HG03159 (cell line): Measurements from ENCODE around the gene SLC25A12.

ENCODE experiments used
- ATAC-seq: cut with Tn5 transposase; IDR thresholded peaks from one replicate; pipeline ENCODE4 v1.9.1; 2021; ENCODE audit warnings: mild to moderate bottlenecking, moderate library complexity; ENCODE audit not compliant: unreplicated experiment

SLC25A12 gene

GRCh38 chr2:171735991-171736710 lies 157.9 kb downstream of the SLC25A12 start:
- ATAC-seq = no peak
